K562 (cell line): ENCODE measurements around the gene C17orf50. TPM values are rescaled to one million over a fixed set of nuclear protein-coding genes. Genes with fewer than 3 reads are reported as not detected.

Source experiments
- CBX1 ChIP-seq: sonication (generic); IDR thresholded peaks from 2 replicates; pipeline ENCODE4 v1.6.1; 2016; ENCODE audit warnings: antibody characterized with exemption, low read depth, mild to moderate bottlenecking
- CLOCK ChIP-seq: fragments of 250-450 bp; sonication (Bioruptor Pico); IDR thresholded peaks from 2 replicates; pipeline ENCODE4 v1.4.0; 2020; ENCODE audit warnings: mild to moderate bottlenecking, moderate library complexity, borderline replicate concordance
- CXXC5 ChIP-seq: fragments of 250-450 bp; sonication (Bioruptor Pico); IDR thresholded peaks from 2 replicates; pipeline ENCODE4 v1.8.0; 2022; ENCODE audit warnings: inconsistent platforms, mild to moderate bottlenecking, moderate library complexity
- L3MBTL2 ChIP-seq: fragments of 450-650 bp; IDR thresholded peaks from 2 replicates; pipeline ENCODE4 v1.6.1; 2016; ENCODE audit warnings: mild to moderate bottlenecking, moderate library complexity
- MAFF ChIP-seq: IDR thresholded peaks from 2 replicates; pipeline ENCODE4 v1.6.1; 2012; ENCODE audit warnings: low read length, improper control_type of control experiment
- MAX ChIP-seq: sonication (generic); formaldehyde crosslinking; IDR thresholded peaks from 2 replicates; pipeline ENCODE4 v1.9.0; 2022; ENCODE audit warnings: mild to moderate bottlenecking, missing genetic modification reagents
- MGA ChIP-seq: fragments of 450-650 bp; IDR thresholded peaks from 2 replicates; pipeline ENCODE4 v1.6.1; 2016; ENCODE audit warnings: mild to moderate bottlenecking, moderate library complexity
- USF1 ChIP-seq: sonication (generic); formaldehyde crosslinking; IDR thresholded peaks from 2 replicates; pipeline ENCODE4 v1.9.0; 2022; ENCODE audit warnings: mild to moderate bottlenecking, missing genetic modification reagents
- USF2 ChIP-seq: sonication (generic); formaldehyde crosslinking; IDR thresholded peaks from 2 replicates; pipeline ENCODE4 v1.5.0; 2020; ENCODE audit warnings: missing genetic modification reagents
- ZNF217 ChIP-seq: sonication (generic); formaldehyde crosslinking; IDR thresholded peaks from 2 replicates; pipeline ENCODE4 v1.8.0; 2022; ENCODE audit warnings: mild to moderate bottlenecking, missing genetic modification reagents
- polyA plus RNA-seq, 8 experiments: library from polyadenylated mRNA; depleted of rRNA in 4 of 8; stranded (reverse) in 5 of 8; unstranded in 3 of 8; fragments of >200 nt; fragmentation: Nextera tagmentation in 2 of 8; fragmentation: Illumina TruSeq in 1 of 8; extraction: Ambion mirVana in 2 of 8; extraction: Trizol in 1 of 8; gene quantifications; 2 replicates each; pipeline versions ENCODE4 v1.2.1 to v1.2.3, GENCODE V29; 2011 to 2014; ENCODE audit warnings: inconsistent platforms in 1 of 8, missing spikeins in 1 of 8
- total RNA-seq, 7 experiments: library from RNA; depleted of rRNA in 6 of 7; stranded (reverse); fragments of >200 nt in 6 of 7; fragmentation: Illumina TruSeq in 2 of 7; extraction: Trizol in 2 of 7; gene quantifications; 2 replicates each; pipeline versions ENCODE4 v1.2.1 to v1.2.3, GENCODE V29; 2011 to 2021; ENCODE audit warnings: low replicate concordance in 1 of 7

The C17orf50 gene
- total and polyA plus RNA-seq, 9 of the 15 experiments (the other 6 are each of a cell fraction or from before 2014, with no cell fraction given), result not detected

- TF ChIP-seq MGA (peak; percentile 82), CBX1 (no peak), ZNF217 (no peak), USF2 (CRISPR knock-in tag) (peak; percentile 65), MAX (CRISPR knock-in tag) (peak; percentile 75), L3MBTL2 (peak; percentile 91), MAFF (no peak), CXXC5 (CRISPR knock-in tag) (peak; percentile 64), USF1 (peak; percentile 61), CLOCK (no peak)
Measured at GRCh38 chr17:35740997-35741931, 19.4 kb upstream of the C17orf50 start (continued).
